ENCODE results near the gene ALKBH6.
A peak's percentile ranks its signal among the peaks of the same experiment; 100 is the strongest.

The ALKBH6 gene

DNA sequence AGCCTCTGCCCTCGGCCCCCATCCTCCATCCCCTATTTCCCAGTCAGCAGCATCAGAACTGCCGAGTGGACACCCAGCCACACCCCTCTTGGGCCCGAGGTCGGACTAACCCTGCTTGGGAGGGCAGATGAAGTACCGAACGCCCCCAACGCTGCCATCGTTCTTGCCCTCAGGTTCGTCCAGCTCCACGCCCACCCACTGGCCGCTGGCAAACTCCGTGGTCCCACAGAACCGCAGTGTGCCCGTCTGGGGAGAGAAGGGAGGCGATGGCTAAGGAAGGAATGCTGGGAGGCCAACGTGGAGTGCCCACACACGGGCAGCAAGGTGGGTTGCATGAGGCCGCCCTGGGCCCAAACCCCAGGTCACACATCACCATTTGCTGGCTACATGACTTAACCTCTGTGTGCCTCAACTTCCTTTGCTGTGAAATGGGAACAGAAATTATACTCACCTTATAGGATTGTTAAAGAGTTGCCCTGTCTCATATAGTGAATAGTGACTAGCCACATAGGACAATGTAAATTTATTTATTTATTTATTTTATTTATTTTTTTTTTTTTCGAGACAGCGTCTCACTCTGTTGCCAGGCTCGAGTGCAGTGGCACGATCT lies 5.2 kb upstream of the ALKBH6 start:
- DNase-seq (ENCODE audit: low read depth in 2 of 2): no peak
- H3K4me3 ChIP-seq (replicated peaks in 1 of 2; ENCODE audit: low read depth in 2 of 2, low read length in 2 of 2): no peak overlapping the region
- TF ChIP-seq CTCF (IDR thresholded peaks at IDR 0.05; ENCODE audit: low read depth, low read length): no peak

DNA sequence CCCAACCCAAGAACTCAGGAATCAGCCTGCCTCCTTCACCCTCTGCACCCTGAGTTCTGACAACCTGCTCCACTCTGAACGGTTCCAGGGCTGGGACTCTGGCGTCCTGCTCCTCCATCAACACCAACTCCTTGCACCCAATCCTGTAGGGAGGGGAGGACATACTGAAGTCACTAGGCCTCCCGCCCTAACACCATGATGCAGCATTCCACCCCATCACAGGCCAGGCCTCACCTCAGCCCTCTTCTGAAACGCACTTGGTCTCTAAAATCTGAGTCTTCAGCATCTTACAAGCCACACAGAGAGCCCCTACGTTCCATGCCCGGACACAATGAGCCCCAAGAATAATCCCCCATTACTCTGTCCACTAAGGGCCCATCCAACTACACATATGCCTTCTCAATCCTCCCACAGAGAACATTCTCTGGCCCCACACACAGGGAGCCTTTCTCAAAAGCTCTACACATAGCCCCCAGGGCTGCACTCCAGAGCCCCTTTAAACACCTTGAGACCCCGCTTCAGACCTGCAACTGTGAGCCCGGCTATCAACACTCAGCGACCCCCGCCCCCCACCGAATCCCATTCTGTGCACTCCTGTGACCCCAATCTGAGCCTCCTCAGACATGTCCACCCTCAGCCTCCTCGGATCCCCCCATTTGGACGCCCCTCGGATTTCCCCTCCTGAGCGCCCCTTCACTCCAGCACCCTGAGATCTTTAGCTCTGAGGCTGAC lies 567 bp downstream of the ALKBH6 start:
- TF ChIP-seq CTCF (IDR thresholded peaks at IDR 0.05; ENCODE audit: low read depth, low read length): no peak
- peak overlapping the region; percentile 76 to 85 for H3K4me3 ChIP-seq (replicated peaks in 1 of 2; ENCODE audit: low read depth in 2 of 2, low read length in 2 of 2)
- DNase-seq (ENCODE audit: low read depth in 2 of 2): no peak

DNA sequence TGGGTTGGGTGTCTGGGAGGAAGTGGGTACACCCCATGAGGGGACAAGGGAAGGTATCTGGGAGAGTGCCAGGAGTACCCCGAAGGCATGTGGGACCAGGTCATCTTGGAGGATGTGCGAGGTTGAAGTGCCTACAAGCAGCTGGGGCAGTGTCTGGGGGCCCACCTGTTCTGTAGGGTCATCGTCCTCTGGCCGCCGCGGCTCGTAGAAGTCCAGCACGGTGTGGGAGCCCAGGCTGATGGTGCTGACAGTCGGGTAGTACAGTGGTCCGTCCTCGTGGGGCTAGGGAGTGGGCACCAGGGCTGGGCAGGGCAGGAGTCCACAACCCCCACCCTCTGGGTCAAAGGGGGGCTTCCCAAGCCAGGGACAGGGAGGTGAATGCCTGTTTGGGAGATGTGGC lies 3.6 kb downstream of the ALKBH6 start:
- no peak for TF ChIP-seq CTCF (IDR thresholded peaks at IDR 0.05; ENCODE audit: low read depth, low read length)
- H3K4me3 ChIP-seq (replicated peaks in 1 of 2; ENCODE audit: low read depth in 2 of 2, low read length in 2 of 2): no peak overlapping the region
- no peak for DNase-seq (ENCODE audit: low read depth in 2 of 2)

- H3K4me3 ChIP-seq (replicated peaks in 1 of 2; ENCODE audit: low read depth in 2 of 2, low read length in 2 of 2): peak overlapping the region; percentile 39 to 41
- DNase-seq (ENCODE audit: low read depth in 2 of 2): no peak
- TF ChIP-seq CTCF (IDR thresholded peaks at IDR 0.05; ENCODE audit: low read depth, low read length): no peak
Measured at GRCh38 chr19:36009633-36010379, 4.2 kb downstream of the ALKBH6 start.

GRCh38 chr19:36009220-36009619 lies 4.8 kb downstream of the ALKBH6 start:
- no peak for TF ChIP-seq CTCF (IDR thresholded peaks at IDR 0.05; ENCODE audit: low read depth, low read length)
- H3K4me3 ChIP-seq (replicated peaks in 1 of 2; ENCODE audit: low read depth in 2 of 2, low read length in 2 of 2): peak overlapping the region; percentile 39 to 41
- peak; percentile 50 to 74 for DNase-seq (ENCODE audit: low read depth in 2 of 2)

DNA sequence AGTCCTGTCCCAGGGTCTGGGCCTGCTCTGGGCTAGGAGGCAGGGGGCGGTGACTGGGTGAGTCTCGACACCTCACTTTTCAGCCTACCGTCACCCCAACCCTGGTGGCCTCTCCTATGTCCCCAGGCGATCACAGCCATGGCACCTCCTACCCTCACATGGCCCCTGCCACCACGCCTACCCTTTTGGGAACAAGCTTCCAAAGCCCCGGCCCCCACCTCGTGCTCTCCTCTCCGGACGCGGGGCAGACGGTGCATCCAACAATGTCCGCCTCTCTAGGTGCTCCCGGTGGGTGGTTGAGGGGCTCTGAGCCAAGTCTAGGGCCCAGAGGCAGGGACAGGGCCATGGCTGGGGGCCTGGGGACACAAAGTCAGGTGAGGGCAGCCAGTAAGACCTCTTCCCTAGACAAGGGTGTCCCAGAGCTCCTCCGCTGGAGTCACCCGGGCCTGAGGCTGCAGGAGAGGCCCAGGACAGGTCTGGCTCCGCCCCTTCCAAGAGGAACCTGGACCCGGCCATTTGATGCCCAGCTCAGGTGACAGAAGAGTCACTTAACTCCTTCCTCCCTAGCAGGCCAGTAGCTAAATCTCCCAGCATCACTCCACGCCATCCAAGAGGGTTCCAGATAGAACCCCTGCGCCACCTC lies 5.6 kb downstream of the ALKBH6 start, which contains the start of gene SYNE4:
Gene SYNE4 (minus strand): TSS at position 478 of the 643 bp plus-strand sequence. CDS start 132 bp downstream, at position 346.
- DNase-seq (ENCODE audit: low read depth in 2 of 2): no peak
- TF ChIP-seq CTCF (IDR thresholded peaks at IDR 0.05; ENCODE audit: low read depth, low read length): no peak
- H3K4me3 ChIP-seq (replicated peaks in 1 of 2; ENCODE audit: low read depth in 2 of 2, low read length in 2 of 2): peak within 1 kb of the TSS; percentile 39 to 41
